C4-2B (cell line): ENCODE data around the gene WNK1.

Experiments
- H3K27ac ChIP-seq: fragments of 450-650 bp; 2 replicates; pipeline ENCODE4 v1.5.1; 2017
- ZFX ChIP-seq: fragments of 450-650 bp; IDR thresholded peaks from 2 replicates; pipeline ENCODE4 v1.6.1; 2017
- TF ChIP-seq, protein P1 (sequence below): fragments of 450-650 bp; conservative IDR thresholded peaks from 2 replicates; pipeline ENCODE4 v1.5.1; 2017; ENCODE audit warnings: mild to moderate bottlenecking

Gene WNK1

DNA sequence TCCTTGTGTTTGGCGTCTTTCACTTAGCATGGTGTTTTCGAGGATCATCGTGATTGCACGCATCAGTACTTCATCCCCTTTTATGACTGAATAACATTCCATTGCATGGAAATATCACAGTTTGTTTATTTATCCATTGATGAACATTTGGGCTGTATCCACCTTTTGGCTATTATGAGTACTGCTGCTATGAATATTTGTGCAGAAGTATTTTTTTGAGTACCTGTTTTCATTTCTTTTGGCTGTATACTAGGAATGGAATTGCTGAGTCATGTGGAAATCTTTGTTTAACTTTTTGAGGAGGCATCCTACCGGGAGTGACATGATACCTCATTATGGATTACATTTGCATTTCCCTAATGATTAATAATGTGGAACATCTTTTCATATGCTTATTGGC, 66.4 kb downstream of the WNK1 start:
- TF ChIP-seq, protein P1, sequence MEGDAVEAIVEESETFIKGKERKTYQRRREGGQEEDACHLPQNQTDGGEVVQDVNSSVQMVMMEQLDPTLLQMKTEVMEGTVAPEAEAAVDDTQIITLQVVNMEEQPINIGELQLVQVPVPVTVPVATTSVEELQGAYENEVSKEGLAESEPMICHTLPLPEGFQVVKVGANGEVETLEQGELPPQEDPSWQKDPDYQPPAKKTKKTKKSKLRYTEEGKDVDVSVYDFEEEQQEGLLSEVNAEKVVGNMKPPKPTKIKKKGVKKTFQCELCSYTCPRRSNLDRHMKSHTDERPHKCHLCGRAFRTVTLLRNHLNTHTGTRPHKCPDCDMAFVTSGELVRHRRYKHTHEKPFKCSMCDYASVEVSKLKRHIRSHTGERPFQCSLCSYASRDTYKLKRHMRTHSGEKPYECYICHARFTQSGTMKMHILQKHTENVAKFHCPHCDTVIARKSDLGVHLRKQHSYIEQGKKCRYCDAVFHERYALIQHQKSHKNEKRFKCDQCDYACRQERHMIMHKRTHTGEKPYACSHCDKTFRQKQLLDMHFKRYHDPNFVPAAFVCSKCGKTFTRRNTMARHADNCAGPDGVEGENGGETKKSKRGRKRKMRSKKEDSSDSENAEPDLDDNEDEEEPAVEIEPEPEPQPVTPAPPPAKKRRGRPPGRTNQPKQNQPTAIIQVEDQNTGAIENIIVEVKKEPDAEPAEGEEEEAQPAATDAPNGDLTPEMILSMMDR: peak; percentile 4; the same call in 1 of the 2 replicates
- no peak for TF ChIP-seq ZFX

DNA sequence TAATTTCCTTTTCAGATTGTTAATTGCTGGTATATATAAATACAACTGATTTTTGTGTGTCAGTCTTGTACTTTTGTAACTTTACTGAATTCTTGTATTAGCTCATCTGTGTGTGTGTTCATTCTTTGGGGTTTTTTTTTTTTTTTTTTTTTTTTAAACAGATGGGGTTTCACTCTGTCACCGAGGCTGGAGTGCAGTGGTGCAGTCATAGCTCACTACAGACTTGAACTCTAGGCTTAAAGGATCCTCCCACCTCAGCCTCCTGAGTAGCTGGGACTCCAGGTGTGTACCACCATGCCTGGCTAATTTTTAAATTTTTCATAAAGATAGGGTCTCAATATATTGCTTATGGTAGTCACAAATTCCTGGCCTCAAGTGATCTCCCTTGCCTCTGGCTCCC, 68.0 kb downstream of the WNK1 start:
- no peak overlapping the region for H3K27ac ChIP-seq
- TF ChIP-seq, protein P1: no peak
- no peak for TF ChIP-seq ZFX

More for the DNA sequence above, 66.4 kb downstream of the WNK1 start:
- H3K27ac ChIP-seq: no peak overlapping the region

DNA sequence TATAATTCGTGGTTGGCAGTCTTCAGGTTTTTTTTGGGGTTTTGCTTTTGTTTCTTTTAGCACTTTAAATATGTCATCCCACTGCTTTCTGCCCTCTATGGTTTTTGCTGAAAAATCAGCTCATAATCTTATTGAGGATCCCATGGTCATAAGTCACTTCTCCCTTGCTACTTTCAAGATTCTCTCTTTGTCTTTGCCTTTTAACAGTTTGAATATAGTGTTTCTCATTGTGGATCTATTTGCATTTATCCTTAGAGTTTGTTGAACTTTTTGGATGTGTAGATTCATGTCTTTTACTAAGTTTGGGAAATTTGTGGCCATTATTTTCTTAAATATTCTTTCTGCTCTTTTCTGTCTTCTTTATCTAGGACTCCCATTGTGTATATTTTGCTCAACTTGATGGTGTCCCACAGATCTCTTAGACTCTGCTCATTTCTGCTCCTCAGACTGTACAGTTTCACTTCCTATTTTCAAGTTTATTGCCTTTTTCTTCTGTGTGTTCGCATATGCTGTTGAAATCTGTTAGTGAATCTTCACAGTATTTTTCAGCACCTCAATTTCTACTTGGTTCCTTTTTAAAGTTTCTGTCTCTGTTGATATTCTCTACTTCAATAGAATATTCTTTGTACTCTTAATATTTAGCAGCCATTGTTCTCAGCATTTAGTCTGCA, 70.8 kb downstream of the WNK1 start:
- H3K27ac ChIP-seq: no peak overlapping the region

DNA sequence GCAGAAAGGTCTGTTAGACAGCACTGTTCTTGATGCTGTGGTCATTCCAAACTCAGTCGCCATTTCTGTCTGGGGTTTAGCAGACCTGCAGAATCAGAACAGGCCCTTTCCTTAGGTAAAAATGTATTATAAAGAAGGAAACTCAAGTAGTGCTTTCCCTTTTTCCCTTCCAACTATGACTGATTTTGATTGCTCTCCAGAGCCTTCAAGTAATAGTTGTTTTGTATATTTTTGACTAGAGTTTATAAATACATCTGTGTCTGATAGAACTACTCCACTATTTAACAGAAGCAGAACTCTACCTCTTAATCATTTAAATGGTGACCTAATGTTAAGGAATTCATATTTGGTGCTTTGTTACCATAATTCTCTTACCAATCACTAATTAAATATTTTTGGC, 74.0 kb downstream of the WNK1 start:
- no peak for TF ChIP-seq ZFX
- TF ChIP-seq, protein P1: no peak
- H3K27ac ChIP-seq: no peak overlapping the region

More for the DNA sequence above, 70.8 kb downstream of the WNK1 start:
- TF ChIP-seq, protein P1: no peak
- TF ChIP-seq ZFX: no peak

DNA sequence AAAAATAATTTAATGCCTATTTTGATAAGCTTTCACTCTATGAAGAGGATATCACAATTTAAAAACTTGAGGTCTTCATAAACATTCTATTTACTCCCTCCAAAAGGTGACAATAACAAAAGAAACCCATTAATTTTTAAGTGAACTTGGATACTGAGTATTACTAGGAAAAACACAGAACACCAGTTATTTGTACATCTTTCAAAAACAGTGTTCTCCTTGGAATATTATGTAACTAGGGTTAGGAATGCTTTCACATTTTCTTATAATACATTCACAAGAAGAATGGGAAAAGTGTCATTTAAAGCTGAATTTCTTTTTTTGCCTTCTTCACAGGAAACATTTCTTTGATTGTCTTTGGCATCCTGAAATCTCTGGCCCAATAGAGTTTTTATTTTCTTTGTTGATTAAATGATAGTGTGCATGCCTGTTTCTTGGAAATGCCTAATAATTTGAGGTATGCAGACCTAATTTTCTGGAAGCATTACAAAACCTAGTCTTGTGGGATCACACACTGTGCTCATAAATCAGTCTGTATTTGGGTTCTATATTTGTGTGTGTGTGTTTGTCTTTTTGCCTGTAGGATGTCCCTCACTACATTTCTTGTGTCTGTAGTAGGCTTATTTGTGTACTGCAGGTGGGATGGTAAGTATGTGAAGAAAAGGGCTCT, 76.5 kb downstream of the WNK1 start:
- peak overlapping the region; percentile 74; the same call in 1 of the 2 replicates for H3K27ac ChIP-seq
- TF ChIP-seq, protein P1: no peak
- TF ChIP-seq ZFX: no peak

DNA sequence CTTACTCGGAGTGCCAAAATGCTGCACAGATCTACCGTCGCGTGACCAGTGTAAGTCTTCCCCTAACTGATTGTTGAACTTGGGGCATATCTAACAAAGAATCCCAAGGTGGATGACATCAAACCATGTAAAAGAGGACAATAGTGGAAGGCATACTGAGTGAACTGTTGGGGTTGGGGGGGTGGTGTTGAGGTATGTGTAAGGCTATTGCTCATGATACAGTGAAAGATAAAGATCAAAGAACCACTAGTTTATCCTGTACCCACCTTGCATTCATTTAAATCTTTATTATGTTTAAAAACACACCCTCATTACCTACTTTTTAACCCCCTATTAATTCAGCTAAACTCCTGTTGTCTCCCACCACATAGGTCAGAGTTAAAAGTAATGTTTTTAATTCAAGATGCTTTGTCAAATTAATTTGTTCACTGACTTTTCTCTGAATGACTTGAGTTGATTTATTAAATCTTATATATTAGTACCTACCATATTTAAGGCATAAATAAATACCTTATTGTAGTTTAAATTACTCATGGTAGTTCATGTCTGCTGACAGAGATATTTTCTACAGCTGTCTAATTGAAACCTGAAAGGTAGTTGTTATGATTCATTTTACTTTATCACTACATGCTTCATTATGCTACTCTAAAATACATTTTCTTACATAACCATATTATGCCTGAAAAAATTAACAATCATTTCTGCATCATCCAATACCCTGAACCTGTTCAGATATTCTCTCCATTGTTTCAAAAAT, 77.9 kb downstream of the WNK1 start:
- TF ChIP-seq, protein P1: no peak
- TF ChIP-seq ZFX: no peak

More for the DNA sequence above, 77.9 kb downstream of the WNK1 start:
- H3K27ac ChIP-seq: peak overlapping the region; percentile 85; the same call in 1 of the 2 replicates
